Posterior vena cava (tissue), 2 donors: ENCODE results near the gene FBXO45. TPM values are rescaled to one million over a fixed set of nuclear protein-coding genes. Genes with fewer than 3 reads are reported as not detected.
"Not testable (repeated sequence)": the region's sequence is repeated elsewhere in the genome, so short reads cannot be mapped to it uniquely, and the experiment has no call there.

Experiments
- DNase-seq: peaks from one replicate; pipeline ENCODE4 v3.0.0-alpha.2; 2020; ENCODE audit warnings: low spot score
- intact Hi-C, 2 donors: fragments of 100-400 bp; cut with DNase I; formaldehyde crosslinking; loops; one replicate each; pipeline versions ENCODE4 v1.14.1 to v1.14.2; 2022 to 2023
- total RNA-seq, 2 donors: library from RNA; stranded (reverse); fragmentation: NEBNext Ultra II Directional; extraction: Animal tissue kit (Norgen Biotek cat#: 25700); gene quantifications; one replicate each; pipeline ENCODE4 v1.2.1, GENCODE V29; 2021
- donor health status: DM: yes; HTN: yes; CAD: no.
- donor health status: DM: yes; HTN: yes; CAD: no.

Gene FBXO45
- total RNA-seq, 2 donors from 2014 or later: 7.5 to 11.3 TPM

DNA sequence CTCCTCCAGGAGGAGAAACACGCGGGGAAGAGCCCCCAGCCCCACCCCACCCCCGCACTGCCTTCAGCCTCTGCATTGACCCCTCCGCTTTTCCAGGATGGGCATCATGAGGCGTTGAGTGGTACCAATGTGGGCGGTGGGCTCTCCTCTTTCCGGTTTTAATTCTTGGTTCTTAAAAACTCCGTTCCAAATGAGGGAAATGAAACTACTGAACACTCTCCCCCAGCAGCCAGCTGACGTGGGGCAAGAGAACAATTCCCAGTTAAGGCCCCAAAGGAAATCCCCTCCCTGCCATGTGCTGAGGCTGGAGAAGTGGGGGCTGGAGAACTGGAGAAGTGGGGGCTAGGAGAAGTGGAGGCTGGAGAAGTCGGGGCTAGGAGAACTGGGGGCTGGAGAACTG, 65.8 kb downstream of the FBXO45 start:
- intact Hi-C loops: no loop called here
- no peak for DNase-seq

DNA sequence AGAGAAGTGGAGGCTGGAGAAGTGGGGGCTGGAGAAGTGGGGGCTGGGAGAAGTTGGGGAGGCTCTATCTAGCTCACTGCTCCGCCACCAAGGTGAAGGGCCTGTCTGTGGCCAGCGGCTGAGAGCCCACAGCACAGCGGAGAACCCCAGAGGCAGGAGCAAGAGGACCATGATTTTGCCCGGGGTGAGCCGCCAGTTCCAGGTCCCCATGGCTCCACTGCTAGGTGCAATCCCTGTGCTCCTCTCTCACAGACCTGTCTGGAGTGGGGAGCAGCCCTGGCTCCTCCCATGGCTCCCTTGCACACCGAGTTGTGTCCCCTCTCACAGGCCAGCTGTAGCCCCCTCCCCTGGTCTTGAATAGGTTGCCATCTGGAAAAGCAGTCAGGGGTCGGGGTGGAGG, 66.4 kb downstream of the FBXO45 start:
- DNase-seq: no peak
- intact Hi-C loops: no loop called here

DNA sequence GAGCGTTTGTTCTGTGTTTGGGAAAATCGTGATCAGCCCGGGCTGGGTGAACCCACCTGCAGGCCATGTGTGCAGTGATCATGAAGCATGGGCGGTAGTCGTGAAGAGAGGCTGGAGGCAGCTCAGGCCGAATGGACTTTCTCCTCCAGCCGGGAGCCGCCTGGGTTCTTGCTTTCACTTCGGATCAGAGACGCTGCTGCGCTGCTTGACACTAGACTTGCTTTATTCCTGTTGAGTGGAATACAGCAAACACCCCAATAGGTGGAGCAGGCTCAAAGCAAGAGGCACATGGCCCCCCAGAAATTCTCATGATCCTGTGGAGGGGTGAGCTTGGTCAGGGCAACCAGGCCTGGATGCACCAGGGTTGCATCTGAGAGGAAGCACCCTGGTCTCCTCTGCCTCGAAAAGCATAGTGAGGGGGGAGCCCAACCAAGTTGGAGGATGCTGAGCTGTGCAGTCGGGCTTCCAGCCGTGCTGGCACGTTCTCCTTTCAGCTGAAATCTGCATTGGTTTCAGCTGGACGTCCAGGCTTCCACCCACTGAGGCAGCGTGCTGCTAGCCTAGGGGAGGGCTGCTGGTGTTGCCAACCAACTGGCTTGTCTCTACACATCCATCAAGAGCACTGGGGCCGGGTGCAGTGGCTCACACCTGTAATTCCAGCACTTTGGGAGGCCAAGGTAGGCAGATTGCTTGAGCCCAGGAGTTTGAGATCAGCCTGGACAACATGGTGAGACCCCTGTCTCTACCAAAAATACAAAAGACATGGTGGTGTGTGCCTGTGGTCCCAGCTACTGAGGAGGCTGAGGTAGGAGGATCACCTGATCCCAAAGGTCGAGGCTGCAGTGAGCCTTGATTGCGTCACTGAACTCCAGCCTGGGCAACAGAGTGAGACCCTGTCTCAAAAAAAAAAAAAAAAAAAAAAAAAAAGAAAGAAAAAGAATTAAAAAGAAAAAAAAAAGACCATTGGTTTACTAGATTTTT, 68.2 kb downstream of the FBXO45 start:
- no peak for DNase-seq

DNA sequence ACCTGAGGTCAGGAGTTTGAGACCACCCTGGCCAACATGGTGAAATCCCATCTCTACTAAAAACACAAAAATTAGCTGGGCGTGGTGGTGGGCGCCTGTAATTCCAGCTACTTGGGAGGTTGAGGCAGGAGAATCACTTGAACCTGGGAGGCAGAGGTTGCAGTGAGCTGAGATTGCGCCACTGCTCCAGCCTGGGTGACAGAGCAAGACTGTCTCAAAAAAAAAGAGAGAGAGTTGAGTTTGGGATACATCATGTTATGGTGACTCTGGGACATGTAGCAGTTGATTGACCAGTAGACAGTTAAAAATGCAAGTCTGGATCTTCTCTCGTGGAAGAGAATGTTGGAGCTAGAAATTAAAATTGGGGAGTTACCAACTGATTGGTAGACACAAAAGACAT, 69.5 kb downstream of the FBXO45 start:
- DNase-seq, intact Hi-C loops: not testable (repeated sequence)

More for the DNA sequence above, 68.2 kb downstream of the FBXO45 start:
- intact Hi-C loops: no loop called here

Other genes with a start within 250 kb of the FBXO45 start
- gene TM4SF19, start 230.3 kb upstream of the FBXO45 start, total RNA-seq: not detected
- gene UBXN7, start 136.2 kb upstream of the FBXO45 start, total RNA-seq: 10 to 100 TPM; 41.5 to 42.8 TPM
- 10 to 100 TPM; 19.9 to 24.6 TPM for gene RNF168, start 64.9 kb upstream of the FBXO45 start, total RNA-seq
- not detected for gene SMCO1, start 53.3 kb upstream of the FBXO45 start, total RNA-seq
- 10 to 100 TPM in 1 of 2 donors, 1 to 10 TPM in 1; 8.1 to 10.3 TPM for gene WDR53, start 106 bp upstream of the FBXO45 start, total RNA-seq
- 10 to 100 TPM in 1 of 2 donors, 1 to 10 TPM in 1; 8.0 to 10.6 TPM for gene NRROS, start 71.0 kb downstream of the FBXO45 start, total RNA-seq
- 1 to 10 TPM in 1 of 2 donors, under 1 TPM in 1; 0.69 to 1.3 TPM for gene CEP19, start 143.6 kb downstream of the FBXO45 start, total RNA-seq
- 10 to 100 TPM; 23.9 to 24.1 TPM for gene PIGX, start 143.7 kb downstream of the FBXO45 start, total RNA-seq
- 10 to 100 TPM; 39.7 to 57.9 TPM for gene PAK2, start 171.2 kb downstream of the FBXO45 start, total RNA-seq